HG03066 (cell line): ENCODE measurements around the gene CAPN11.

Experiments
- ATAC-seq: cut with Tn5 transposase; IDR thresholded peaks from one replicate; pipeline ENCODE4 v1.9.1; 2021; ENCODE audit warnings: low read depth; ENCODE audit not compliant: unreplicated experiment

CAPN11 gene

GRCh38 chr6:44202332-44202971 is 43.8 kb downstream of the CAPN11 start:
- ATAC-seq: no peak

- no peak for ATAC-seq
Observed at GRCh38 chr6:44202972-44203750, 44.5 kb downstream of the CAPN11 start.

GRCh38 chr6:44203955-44204354 is 45.3 kb downstream of the CAPN11 start:
- no peak for ATAC-seq

GRCh38 chr6:44207966-44208365 is 49.3 kb downstream of the CAPN11 start:
- ATAC-seq: no peak

GRCh38 chr6:44211284-44211683 is 52.7 kb downstream of the CAPN11 start:
- no peak for ATAC-seq

GRCh38 chr6:44214307-44214706 is 55.7 kb downstream of the CAPN11 start:
- ATAC-seq: no peak

- ATAC-seq: no peak
Observed at GRCh38 chr6:44216677-44217331, 58.2 kb downstream of the CAPN11 start, which contains the start of gene MYMX. TSS of gene MYMX (plus strand) at chr6:44216926. CDS start at chr6:44217472, 546 bp downstream.

GRCh38 chr6:44217332-44218143 is 58.9 kb downstream of the CAPN11 start:
- no peak for ATAC-seq

GRCh38 chr6:44219053-44219814 is 60.6 kb downstream of the CAPN11 start:
- ATAC-seq: no peak

GRCh38 chr6:44219815-44220784 is 61.5 kb downstream of the CAPN11 start:
- ATAC-seq: no peak

- no peak for ATAC-seq
Observed at GRCh38 chr6:44220913-44221290, 62.3 kb downstream of the CAPN11 start.

GRCh38 chr6:44221291-44221960 is 62.8 kb downstream of the CAPN11 start:
- no peak for ATAC-seq

GRCh38 chr6:44221961-44222335 is 63.3 kb downstream of the CAPN11 start:
- no peak for ATAC-seq

- peak; percentile 2 for ATAC-seq
Observed at GRCh38 chr6:44222486-44223318, 64.1 kb downstream of the CAPN11 start.

GRCh38 chr6:44223319-44224028 is 64.9 kb downstream of the CAPN11 start, which contains the start of gene SLC29A1:
TSS of gene SLC29A1 (plus strand) at chr6:44223595. CDS start at chr6:44227314, 3,719 bp downstream.
- peak; percentile 33 for ATAC-seq

- ATAC-seq: peak; percentile 8
Observed at GRCh38 chr6:44224029-44224964, 65.7 kb downstream of the CAPN11 start.
